Measurements from ENCODE around the gene NEDD4L. TPM values are rescaled to one million over a fixed set of nuclear protein-coding genes. Genes with fewer than 3 reads are reported as not detected.

NEDD4L gene
- total and polyA plus RNA-seq, 2 donors = 15.1 to 56.9 TPM

DNA sequence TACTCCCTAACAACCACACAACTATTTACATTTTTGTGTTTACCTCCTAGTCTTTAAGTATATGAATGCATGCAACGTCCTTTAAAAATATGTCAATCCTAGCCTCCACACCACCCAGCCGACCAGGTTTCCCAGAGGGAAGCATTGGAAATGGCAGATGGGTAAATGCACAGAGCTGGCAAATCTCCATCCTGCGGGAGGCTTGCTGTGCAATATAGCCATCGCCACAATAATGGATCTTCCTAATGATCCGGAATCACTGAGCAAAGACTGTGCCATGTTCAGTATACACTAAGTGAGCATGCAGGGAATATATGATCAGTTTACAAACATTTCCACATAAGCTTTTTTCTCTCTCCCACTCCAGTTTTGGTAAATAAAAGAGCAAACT is 131.8 kb downstream of the NEDD4L start:
- peaks cover 2% of the 10 kb centered on the region for H3K4me1 ChIP-seq (ENCODE audit: insufficient read depth)
- no peaks in the 10 kb centered on the region for H3K36me3 ChIP-seq (ENCODE audit: insufficient read depth)
- no peak for DNase-seq (ENCODE audit: extremely low spot score)
- H3K4me3 ChIP-seq (ENCODE audit: low read depth, low read length) = no peak overlapping the region
- 85% methylated on average over 5 of the region's 5 CpGs for WGBS
- H3K27ac ChIP-seq (ENCODE audit: low read depth) = no peak overlapping the region

DNA sequence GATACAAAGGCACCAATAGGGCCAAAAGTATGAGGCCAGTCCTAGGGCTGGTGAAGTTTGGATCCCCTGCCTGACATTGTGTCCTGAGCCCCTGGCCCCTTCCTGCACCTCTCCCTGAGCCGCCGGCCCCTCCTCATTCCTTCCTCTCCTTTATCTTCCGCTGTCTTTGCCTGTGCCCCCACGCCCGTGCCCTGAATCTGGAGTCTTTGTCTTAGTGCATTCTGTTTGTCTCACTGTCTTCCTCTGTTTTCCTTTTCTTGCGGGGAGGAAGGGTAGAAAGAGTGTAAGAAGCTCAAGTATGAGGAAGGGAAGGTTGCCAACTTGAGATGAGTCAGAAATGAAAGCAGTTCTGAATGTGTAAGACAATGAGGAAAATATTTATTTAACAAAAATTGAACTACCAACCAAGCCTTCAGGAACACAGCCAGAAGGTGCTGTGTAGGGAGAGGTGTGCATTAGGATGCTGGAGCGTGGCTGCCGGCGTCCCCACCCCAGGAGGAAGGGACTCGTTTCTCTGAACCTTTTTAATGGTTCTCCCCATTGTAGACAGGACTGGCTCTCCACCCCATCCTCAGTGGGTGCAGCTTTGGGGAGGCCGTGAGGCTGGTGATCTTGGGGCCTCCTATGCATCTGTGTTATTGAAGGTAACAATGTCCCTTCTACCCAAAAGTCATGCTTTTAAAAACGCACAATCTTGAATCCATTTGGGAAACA is 133.1 kb downstream of the NEDD4L start:
- Histone ChIP-seq H3K4me3 (ENCODE audit: low read depth, low read length) (no peak overlapping the region), H3K4me1 (ENCODE audit: insufficient read depth) (peaks cover 2% of the 10 kb centered on the region), H3K27ac (ENCODE audit: low read depth) (no peak overlapping the region), H3K36me3 (ENCODE audit: insufficient read depth) (no peaks in the 10 kb centered on the region)
- 36% methylated on average over 12 of the region's 12 CpGs for WGBS
- peak; percentile 43 for DNase-seq (ENCODE audit: extremely low spot score)

- H3K4me1 ChIP-seq (ENCODE audit: insufficient read depth) = peaks cover 2% of the 10 kb centered on the region
- no peak overlapping the region for H3K4me3 ChIP-seq (ENCODE audit: low read depth, low read length)
- H3K36me3 ChIP-seq (ENCODE audit: insufficient read depth) = no peaks in the 10 kb centered on the region
- WGBS = 73% methylated on average over 4 of the region's 4 CpGs
- DNase-seq (ENCODE audit: extremely low spot score) = no peak
- no peak overlapping the region for H3K27ac ChIP-seq (ENCODE audit: low read depth)
Measured at GRCh38 chr18:58177896-58178470, 134.0 kb downstream of the NEDD4L start.

DNA sequence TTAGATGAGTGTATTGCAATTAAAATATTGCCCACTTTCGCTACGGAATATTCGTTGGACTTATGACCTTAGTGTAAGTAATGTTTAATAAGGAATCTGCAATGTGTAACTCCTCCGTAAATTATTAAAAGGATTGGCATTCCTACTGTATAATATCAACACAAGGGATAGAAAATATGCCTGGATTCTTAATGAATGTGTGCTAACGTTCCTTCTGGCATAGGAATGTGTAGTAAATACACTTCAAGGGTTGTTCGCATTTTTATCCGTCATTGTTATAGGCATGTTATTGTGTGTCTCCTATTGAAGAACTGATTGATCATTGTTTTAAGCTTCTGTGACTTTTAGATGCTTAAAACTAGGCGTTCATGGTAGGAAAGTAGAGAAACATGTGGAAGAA is 134.5 kb downstream of the NEDD4L start:
- Histone ChIP-seq H3K4me3 (ENCODE audit: low read depth, low read length) (no peak overlapping the region), H3K36me3 (ENCODE audit: insufficient read depth) (no peaks in the 10 kb centered on the region), H3K27ac (ENCODE audit: low read depth) (no peak overlapping the region), H3K4me1 (ENCODE audit: insufficient read depth) (peaks cover 2% of the 10 kb centered on the region)
- WGBS = 57% methylated on average over 8 of the region's 8 CpGs
- no peak for DNase-seq (ENCODE audit: extremely low spot score)

- no peak for DNase-seq (ENCODE audit: extremely low spot score)
- Histone ChIP-seq H3K27ac (ENCODE audit: low read depth) (no peak overlapping the region), H3K36me3 (ENCODE audit: insufficient read depth) (no peaks in the 10 kb centered on the region), H3K4me1 (ENCODE audit: insufficient read depth) (peaks cover 2% of the 10 kb centered on the region), H3K4me3 (ENCODE audit: low read depth, low read length) (no peak overlapping the region)
- 94% methylated on average over 16 of the region's 16 CpGs for WGBS
Measured at GRCh38 chr18:58180172-58180571, 136.1 kb downstream of the NEDD4L start.

DNA sequence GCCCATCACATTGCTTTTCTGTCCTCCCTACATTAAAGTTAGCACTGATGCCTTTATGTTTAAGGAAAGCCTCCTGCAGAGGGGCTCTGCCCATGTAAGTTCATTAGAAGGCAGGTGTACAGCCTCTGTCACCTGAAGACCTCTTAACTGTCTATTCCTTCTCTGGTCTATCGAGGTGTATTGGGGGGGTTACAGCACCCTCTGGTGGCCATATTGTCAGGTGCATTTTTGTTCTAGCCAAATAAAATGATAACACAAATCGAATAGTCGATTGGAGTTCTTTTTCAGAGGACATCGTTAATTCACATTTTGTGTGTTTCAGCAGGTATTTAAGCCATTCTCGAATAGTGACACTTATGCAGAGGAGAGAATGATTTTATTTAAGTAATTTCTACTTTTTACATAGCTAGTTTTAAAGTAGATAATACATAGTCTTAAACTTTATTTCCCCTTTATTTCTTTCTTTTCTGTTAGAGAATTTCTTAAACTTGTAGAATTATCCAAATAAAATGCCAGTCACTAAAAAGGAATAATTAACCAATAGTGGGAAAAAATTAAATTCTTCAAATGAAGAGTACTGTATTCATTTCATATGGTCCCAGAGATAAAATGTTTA is 136.8 kb downstream of the NEDD4L start:
- peaks cover 2% of the 10 kb centered on the region for H3K4me1 ChIP-seq (ENCODE audit: insufficient read depth)
- no peak for DNase-seq (ENCODE audit: extremely low spot score)
- no peaks in the 10 kb centered on the region for H3K36me3 ChIP-seq (ENCODE audit: insufficient read depth)
- H3K27ac ChIP-seq (ENCODE audit: low read depth) = no peak overlapping the region
- 39% methylated on average over 5 of the region's 5 CpGs for WGBS
- H3K4me3 ChIP-seq (ENCODE audit: low read depth, low read length) = no peak overlapping the region

- DNase-seq (ENCODE audit: extremely low spot score) = no peak
- Histone ChIP-seq H3K27ac (ENCODE audit: low read depth) (no peak overlapping the region), H3K4me3 (ENCODE audit: low read depth, low read length) (no peak overlapping the region), H3K4me1 (ENCODE audit: insufficient read depth) (no peaks in the 10 kb centered on the region), H3K36me3 (ENCODE audit: insufficient read depth) (no peaks in the 10 kb centered on the region)
- 79% methylated on average over 2 of the region's 2 CpGs for whole genome bisulfite sequencing
Measured at GRCh38 chr18:58181988-58182387, 138.0 kb downstream of the NEDD4L start.

DNA sequence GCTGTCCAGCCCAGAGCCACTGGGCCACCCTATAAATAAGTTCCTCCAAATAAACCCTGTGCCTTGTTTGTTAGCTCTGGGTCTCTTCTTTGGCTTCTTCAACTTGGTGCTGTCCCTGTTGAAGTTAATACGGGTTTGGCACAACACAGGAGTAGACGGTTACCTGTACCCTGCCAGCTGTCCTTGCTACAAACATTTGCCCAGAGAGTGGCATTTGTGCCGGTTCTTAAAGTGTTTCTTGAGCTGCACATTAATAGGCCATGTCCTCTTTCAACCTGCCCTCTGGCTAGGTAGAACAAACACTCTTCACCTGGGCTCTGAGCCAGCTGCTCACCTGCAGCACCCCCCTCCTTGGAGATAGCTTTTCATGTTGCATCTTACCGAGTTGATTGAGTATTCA is 139.2 kb downstream of the NEDD4L start:
- Histone ChIP-seq H3K36me3 (ENCODE audit: insufficient read depth) (no peaks in the 10 kb centered on the region), H3K27ac (ENCODE audit: low read depth) (no peak overlapping the region), H3K4me3 (ENCODE audit: low read depth, low read length) (no peak overlapping the region), H3K4me1 (ENCODE audit: insufficient read depth) (no peaks in the 10 kb centered on the region)
- 88% methylated on average over 4 of the region's 4 CpGs for WGBS
- no peak for DNase-seq (ENCODE audit: extremely low spot score)

DNA sequence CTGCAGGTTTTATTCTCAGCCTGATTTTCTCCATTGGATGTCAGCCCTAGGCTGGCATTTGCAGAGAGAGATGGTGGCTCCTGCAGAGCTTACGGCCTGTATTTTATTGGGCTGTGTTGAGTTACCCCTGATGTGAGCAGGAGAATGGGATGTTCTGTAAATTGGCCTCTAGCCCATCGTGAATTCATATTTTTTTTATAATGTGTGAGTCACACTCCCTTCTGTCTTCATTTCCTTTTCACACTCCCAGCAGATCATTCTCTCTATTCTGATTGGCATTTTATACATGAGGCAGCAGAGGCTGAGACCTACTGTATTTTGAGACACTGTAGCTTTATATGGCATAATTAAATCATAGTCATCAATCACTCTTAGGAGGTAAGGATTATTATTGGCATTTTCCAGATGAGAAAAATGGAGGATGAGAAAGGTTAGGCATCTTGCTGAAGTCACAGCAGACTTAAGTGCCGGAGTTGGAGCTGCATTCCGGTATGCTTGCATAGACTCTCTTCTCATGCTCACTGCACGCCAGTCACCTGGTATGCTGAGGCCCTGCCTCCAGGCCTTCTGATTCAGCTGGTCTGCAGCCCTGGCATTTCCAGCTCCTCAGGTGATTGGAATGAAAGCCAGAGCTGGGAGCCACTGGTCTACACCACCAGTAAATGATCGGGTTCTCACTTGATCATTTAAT is 142.4 kb downstream of the NEDD4L start:
- WGBS = 59% methylated on average over 6 of the region's 6 CpGs
- H3K4me1 ChIP-seq (ENCODE audit: insufficient read depth) = no peaks in the 10 kb centered on the region
- H3K27ac ChIP-seq (ENCODE audit: low read depth) = no peak overlapping the region
- H3K36me3 ChIP-seq (ENCODE audit: insufficient read depth) = no peaks in the 10 kb centered on the region
- no peak for DNase-seq (ENCODE audit: extremely low spot score)
- no peak overlapping the region for H3K4me3 ChIP-seq (ENCODE audit: low read depth, low read length)

DNA sequence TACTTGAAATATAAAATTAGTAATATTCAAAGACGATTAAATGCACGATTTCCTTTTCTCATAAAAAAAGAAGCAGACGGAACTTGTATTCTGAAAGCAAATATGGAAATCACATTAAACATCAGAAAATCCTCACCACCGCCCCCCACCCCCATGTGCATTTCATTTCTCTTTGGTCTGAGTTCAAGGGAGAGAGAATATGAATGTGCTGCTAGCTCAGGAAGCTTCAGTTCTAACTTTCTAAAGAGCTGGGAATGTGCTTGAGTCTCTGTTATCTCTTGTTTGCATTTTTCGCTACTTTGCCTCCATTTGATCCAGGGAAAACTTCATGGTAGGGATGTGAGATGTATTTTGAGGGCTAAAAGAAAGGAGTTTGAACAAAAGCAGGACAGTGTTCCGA is 143.6 kb downstream of the NEDD4L start:
- Histone ChIP-seq H3K4me1 (ENCODE audit: insufficient read depth) (no peaks in the 10 kb centered on the region), H3K4me3 (ENCODE audit: low read depth, low read length) (no peak overlapping the region), H3K27ac (ENCODE audit: low read depth) (no peak overlapping the region), H3K36me3 (ENCODE audit: insufficient read depth) (no peaks in the 10 kb centered on the region)
- DNase-seq (ENCODE audit: extremely low spot score) = no peak
- 83% methylated on average over 6 of the region's 6 CpGs for WGBS

DNA sequence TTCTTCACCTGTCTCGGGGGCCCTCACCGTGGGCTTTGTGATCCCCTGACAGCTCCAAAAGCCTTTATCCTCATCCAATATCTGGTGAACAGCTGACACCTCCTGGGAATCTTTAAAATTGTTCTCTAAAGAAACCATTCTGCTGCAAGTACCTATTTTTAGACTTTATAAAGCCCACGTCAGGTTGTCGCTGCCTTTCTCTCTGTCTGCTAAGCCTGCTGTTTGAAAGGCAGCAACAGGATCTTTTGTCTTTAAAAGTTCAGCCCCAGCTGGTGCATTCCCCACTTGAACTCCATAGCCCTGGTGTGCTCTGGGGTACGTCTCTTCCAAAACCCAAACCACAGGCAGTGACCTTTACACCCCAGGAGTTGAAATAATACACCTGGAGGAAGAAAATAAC is 145.0 kb downstream of the NEDD4L start:
- no peaks in the 10 kb centered on the region for H3K36me3 ChIP-seq (ENCODE audit: insufficient read depth)
- H3K27ac ChIP-seq (ENCODE audit: low read depth) = no peak overlapping the region
- no peaks in the 10 kb centered on the region for H3K4me1 ChIP-seq (ENCODE audit: insufficient read depth)
- 65% methylated on average over 5 of the region's 5 CpGs for WGBS
- no peak overlapping the region for H3K4me3 ChIP-seq (ENCODE audit: low read depth, low read length)
- DNase-seq (ENCODE audit: extremely low spot score) = no peak

- DNase-seq (ENCODE audit: extremely low spot score) = no peak
- no peaks in the 10 kb centered on the region for H3K36me3 ChIP-seq (ENCODE audit: insufficient read depth)
- 90% methylated on average over 5 of the region's 5 CpGs for WGBS
Measured at GRCh38 chr18:58190842-58191530, 147.0 kb downstream of the NEDD4L start.

DNA sequence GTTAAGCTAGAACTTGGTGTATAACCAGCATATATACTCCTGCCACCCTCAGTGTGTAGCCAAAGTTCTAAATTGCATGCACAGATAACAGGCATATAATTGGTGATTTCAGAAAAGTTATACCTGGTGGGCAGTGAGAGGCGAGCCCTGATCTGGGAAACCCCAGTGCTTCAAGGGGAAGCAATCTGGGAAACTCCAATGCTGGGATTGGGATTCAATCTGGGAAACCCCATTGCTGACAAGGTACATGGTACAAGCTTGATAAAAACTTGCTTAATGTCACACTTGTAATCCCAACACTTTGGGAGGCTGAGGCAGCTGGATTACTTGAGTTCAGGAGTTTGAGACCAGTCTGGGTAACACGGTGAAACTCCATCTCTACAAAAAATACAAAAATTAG is 147.6 kb downstream of the NEDD4L start:
- H3K36me3 ChIP-seq (ENCODE audit: insufficient read depth) = no peaks in the 10 kb centered on the region
- no peak overlapping the region for H3K27ac ChIP-seq (ENCODE audit: low read depth)
- H3K4me3 ChIP-seq (ENCODE audit: low read depth, low read length) = no peak overlapping the region
- no peaks in the 10 kb centered on the region for H3K4me1 ChIP-seq (ENCODE audit: insufficient read depth)
- WGBS = 98% methylated on average over 2 of the region's 2 CpGs
- DNase-seq (ENCODE audit: extremely low spot score) = no peak

More at GRCh38 chr18:58190842-58191530, 147.0 kb downstream of the NEDD4L start:
- H3K4me3 ChIP-seq (ENCODE audit: low read depth, low read length) = no peak overlapping the region
- H3K27ac ChIP-seq (ENCODE audit: low read depth) = no peak overlapping the region
- no peaks in the 10 kb centered on the region for H3K4me1 ChIP-seq (ENCODE audit: insufficient read depth)
